Measurements from ENCODE around the gene TMEM115. TPM values are rescaled to one million over a fixed set of nuclear protein-coding genes. Genes with fewer than 3 reads are reported as not detected.

TMEM115 gene
- total RNA-seq, 4 donors from 2014 or later = 70.0 to 111 (median 85.1) TPM

- no peak for TF ChIP-seq CTCF (IDR thresholded peaks at IDR 0.05)
- TF ChIP-seq POLR2A (IDR thresholded peaks at IDR 0.05) = no peak
- peak; percentile 94 to 97 for DNase-seq
Observed at GRCh38 chr3:50390508-50391224, 31.3 kb upstream of the TMEM115 start.

GRCh38 chr3:50389414-50389767 is 30.1 kb upstream of the TMEM115 start:
- WGBS, 2 donors = 93 to 95% methylated on average over 6 of the region's 6 CpGs
- TF ChIP-seq CTCF (IDR thresholded peaks at IDR 0.05) (no peak), POLR2A (IDR thresholded peaks at IDR 0.05) (no peak)
- no peak for DNase-seq
- intact Hi-C loops (cut with DNase I) = no loop called here
- no peak overlapping the region for H3K4me3 ChIP-seq (replicated peaks in 1 of 3)
- H3K27ac ChIP-seq = no peak overlapping the region
- H3K36me3 ChIP-seq = no peaks in the 10 kb centered on the region
- H3K27me3 ChIP-seq = no peaks in the 10 kb centered on the region
- H3K9me3 ChIP-seq = no peaks in the 10 kb centered on the region
- peaks cover 11 to 20% of the 10 kb centered on the region in 2 donors for H3K4me1 ChIP-seq

More at GRCh38 chr3:50390508-50391224, 31.3 kb upstream of the TMEM115 start:
- intact Hi-C loops (cut with DNase I) = no loop called here
- Histone ChIP-seq H3K36me3 (no peaks in the 10 kb centered on the region), H3K27me3 (no peaks in the 10 kb centered on the region), H3K4me1 (peaks cover 11 to 20% of the 10 kb centered on the region in 2 donors), H3K4me3 (replicated peaks in 1 of 3) (no peak overlapping the region), H3K9me3 (no peaks in the 10 kb centered on the region), H3K27ac (peak overlapping the region; percentile 52 to 76 (median 54))
- WGBS, 2 donors = 47 to 54% methylated on average over 10 to 11 of the region's 12 CpGs

GRCh38 chr3:50388720-50389413 is 29.5 kb upstream of the TMEM115 start:
- no peak overlapping the region for H3K4me3 ChIP-seq (replicated peaks in 1 of 3)
- no peak for DNase-seq
- H3K27ac ChIP-seq = no peak overlapping the region
- WGBS, 2 donors = 89 to 91% methylated on average over 20 to 21 of the region's 22 CpGs
- H3K4me1 ChIP-seq = peaks cover 11 to 20% of the 10 kb centered on the region in 2 donors
- TF ChIP-seq CTCF (IDR thresholded peaks at IDR 0.05) = no peak
- no peak for TF ChIP-seq POLR2A (IDR thresholded peaks at IDR 0.05)
- no peaks in the 10 kb centered on the region for H3K36me3 ChIP-seq
- intact Hi-C loops (cut with DNase I) = no loop called here
- H3K9me3 ChIP-seq = no peaks in the 10 kb centered on the region
- no peaks in the 10 kb centered on the region for H3K27me3 ChIP-seq

GRCh38 chr3:50388016-50388719 is 28.8 kb upstream of the TMEM115 start:
- Histone ChIP-seq H3K4me1 (peaks cover 11 to 20% of the 10 kb centered on the region in 2 donors), H3K4me3 (replicated peaks in 1 of 3) (no peak overlapping the region), H3K36me3 (no peaks in the 10 kb centered on the region), H3K27me3 (no peaks in the 10 kb centered on the region), H3K27ac (no peak overlapping the region), H3K9me3 (no peaks in the 10 kb centered on the region)
- WGBS, 2 donors = 85 to 86% methylated on average over 19 of the region's 25 CpGs
- intact Hi-C loops (cut with DNase I) = no loop called here
- no peak for DNase-seq
- no peak for TF ChIP-seq POLR2A (IDR thresholded peaks at IDR 0.05)
- TF ChIP-seq CTCF (IDR thresholded peaks at IDR 0.05) = no peak

All from thyroid gland (tissue), 4 donors.